Measurements from ENCODE around the gene DTX1. TPM values are rescaled to one million over a fixed set of nuclear protein-coding genes. Genes with fewer than 3 reads are reported as not detected.
A peak's percentile ranks its signal among the peaks of the same experiment; 100 is the strongest.

DTX1 gene
- total RNA-seq (2021; fragmentation: NEBNext Ultra II Directional; extraction: Animal tissue kit (Norgen Biotek cat#: 25700)) (6.9 and 8.6 TPM in 2 replicates), polyA plus RNA-seq (2011; rRNA removed) (4.7 and 7.0 TPM in 2 replicates), polyA minus RNA-seq (2011; rRNA and poly(A)+ RNA removed) (3.0 and 3.6 TPM in 2 replicates)
- polyA plus RNA-seq (2011; cell fraction: cytosol; rRNA removed) = 5.3 TPM
- polyA plus RNA-seq (2011; cell fraction: nucleus; rRNA removed) = 7.4 TPM
- polyA plus RNA-seq (2012, experiment 1 of 2) = 4.1 to 7.7 TPM (median 6.1 TPM) in 4 replicates
- polyA plus RNA-seq (2012, experiment 2 of 2) = 6.5 TPM
- 4.9 TPM for polyA plus RNA-seq (2013, experiment 1 of 2)
- polyA plus RNA-seq (2013, experiment 2 of 2) = 4.6 TPM
- polyA minus RNA-seq (2011; cell fraction: cytosol; rRNA and poly(A)+ RNA removed) = 5.7 TPM
- polyA minus RNA-seq (2011; cell fraction: nucleus; rRNA and poly(A)+ RNA removed) = 3.8 TPM
- long read RNA-seq, experiment 1, partial matches to known transcripts = 5 of 6 reads
- long read RNA-seq, experiment 1, other reads (novel, unspliced or antisense) = 1 of 6 reads
- long read RNA-seq, experiment 2, partial matches to known transcripts = 1 of 2 reads
- long read RNA-seq, experiment 2, other reads (novel, unspliced or antisense) = 1 of 2 reads

GRCh38 chr12:113056631-113057488 lies at the start of gene DTX1:
Gene DTX1, plus strand, starts transcription at chr12:113056730. Its CDS starts 1,463 bp downstream, at chr12:113058193.
- H3K79me1 ChIP-seq (ENCODE audit: low read depth, low read length) = no peaks in the 10 kb centered on the region
- TF ChIP-seq RBBP5 (IDR thresholded peaks at IDR 0.05; ENCODE audit: borderline replicate concordance, low read depth, low read length) (peak; percentile 49; the same call in 1 of the 2 replicates), EGR1 (IDR thresholded peaks at IDR 0.05; ENCODE audit: borderline replicate concordance, low read depth, low read length) (no peak), SP1 (IDR thresholded peaks at IDR 0.05; ENCODE audit: low read depth, low read length) (no peak), KDM4A (IDR thresholded peaks at IDR 0.05; ENCODE audit: low read depth, low read length, severe bottlenecking) (peak; percentile 88), ASH2L (IDR thresholded peaks at IDR 0.05; ENCODE audit: low read length) (no peak), RAD21 (IDR thresholded peaks at IDR 0.05 in 1 of 2, conservative IDR thresholded peaks at IDR 0.05 in 1 of 2; ENCODE audit: low read depth in 2 of 2, low read length in 2 of 2) (0 out of 4 replicates have a peak, but pooled peaks of 1 of the 2 experiments have one; percentile 1), BACH1 (IDR thresholded peaks at IDR 0.05; ENCODE audit: low read length) (peak; percentile 72), TEAD4 (IDR thresholded peaks at IDR 0.05; ENCODE audit: low read depth, low read length) (no peak), CBX5 (IDR thresholded peaks at IDR 0.05; ENCODE audit: low read depth, low read length) (no peak)

More at GRCh38 chr12:113056631-113057488, at the start of gene DTX1:
- Histone ChIP-seq H3K18ac (ENCODE audit: extremely low read depth, low read length) (no peak within 1 kb of the TSS; the same call in 1 of the 2 replicates), H3K9me3 (ENCODE audit: insufficient read depth in 2 of 2, low read depth in 1 of 2, low read length in 1 of 2) (no peaks in the 10 kb centered on the region), H3K23ac (ENCODE audit: insufficient read length) (no peak within 1 kb of the TSS), H3K23me2 (ENCODE audit: low read depth, low read length) (peaks cover 14% of the 10 kb centered on the region; the same call in 1 of the 2 replicates), H2AK5ac (ENCODE audit: low read depth, low read length) (no peak within 1 kb of the TSS), H4K20me1 (replicated peaks in 1 of 2; ENCODE audit: control insufficient read depth in 1 of 2, insufficient read depth in 2 of 2, low read length in 2 of 2) (no peaks in the 10 kb centered on the region), H2BK20ac (ENCODE audit: low read length) (no peak within 1 kb of the TSS), H4K5ac (ENCODE audit: insufficient read length, low read depth, low read length) (no peak within 1 kb of the TSS), H3K4me3 (ENCODE audit: extremely low read depth in 1 of 4, insufficient read depth in 2 of 4, low read depth in 3 of 4, low read length in 4 of 4) (peak within 1 kb of the TSS; percentile 46 to 77 (median 55)), H2BK12ac (ENCODE audit: low read depth, low read length) (no peak within 1 kb of the TSS), H2BK120ac (replicated peaks; ENCODE audit: low read depth, low read length) (no peak within 1 kb of the TSS), H3K27me3 (replicated peaks in 1 of 4; ENCODE audit: control insufficient read depth in 3 of 4, extremely low read depth in 1 of 4, insufficient read depth in 3 of 4, low read length in 3 of 4) (peaks cover 0 to 22% (median 19%) of the 10 kb centered on the region in 4 experiments; a peak in 6 of 7 replicates), H3K27ac (ENCODE audit: low read depth, low read length) (no peak within 1 kb of the TSS), H2AFZ (ENCODE audit: low read length) (no peak within 1 kb of the TSS), H4K8ac (ENCODE audit: extremely low read depth, insufficient read depth, low read length) (peak within 1 kb of the TSS; percentile 51; the same call in 1 of the 2 replicates), H3K4me1 (replicated peaks in 1 of 4; ENCODE audit: control insufficient read depth in 3 of 4, insufficient read depth in 4 of 4, low read length in 3 of 4) (peaks cover 0 to 4% (median 2%) of the 10 kb centered on the region in 4 experiments; a peak in 3 of 7 replicates), H2BK15ac (ENCODE audit: low read length) (no peak within 1 kb of the TSS), H3K79me2 (ENCODE audit: control insufficient read depth in 1 of 2, insufficient read depth in 2 of 2, low read length in 2 of 2) (no peaks in the 10 kb centered on the region), H3K4me2 (ENCODE audit: insufficient read depth in 1 of 2, low read depth in 2 of 2, low read length in 2 of 2) (peak within 1 kb of the TSS; percentile 50 to 76), H3K14ac (ENCODE audit: insufficient read length) (no peak within 1 kb of the TSS), H3K4ac (replicated peaks; ENCODE audit: insufficient read length, low read depth, low read length) (no peak within 1 kb of the TSS), H3K36me3 (ENCODE audit: control insufficient read depth in 2 of 4, insufficient read depth in 4 of 4, low read length in 3 of 4) (no peaks in the 10 kb centered on the region), H3K56ac (replicated peaks; ENCODE audit: insufficient read length, low read depth, low read length) (no peak within 1 kb of the TSS), H4K91ac (replicated peaks; ENCODE audit: insufficient read length, low read length) (no peak within 1 kb of the TSS), H3K9ac (replicated peaks in 1 of 4; ENCODE audit: extremely low read depth in 1 of 4, low read depth in 3 of 4, low read length in 3 of 4) (peak within 1 kb of the TSS in 1 of 4 experiments; percentile 10; a peak in 1 of 7 replicates), H2BK5ac (ENCODE audit: low read depth, low read length) (no peak within 1 kb of the TSS)
- FAIRE-seq (no peak), DNase-seq (ENCODE audit: low read depth in 1 of 2, low spot score in 2 of 2) (no peak)
- CTCF ChIA-PET (ENCODE audit: partially characterized antibody) = interaction anchor here (0.9 to 2.0 kb wide), 5 partner anchors 10 to 42 kb away, joined by 3 to 5 read pairs (median 3); no protein-coding TSS in a partner anchor
- 3% methylated on average over 21 of the region's 94 CpGs; no CpG with 5 or more reads in 1 of the 2 experiments for WGBS, 2 experiments (ENCODE audit: extremely low coverage in 1 of 2, insufficient coverage in 1 of 2, insufficient read length in 1 of 2, insufficient replicate concordance in 2 of 2, low coverage in 1 of 2, low lambda C conversion rate in 2 of 2, missing lambda C conversion rate in 1 of 2)
- POLR2A ChIA-PET (ENCODE audit: partially characterized antibody) = interaction anchor here (1.1 to 1.6 kb wide), 2 partner anchors 8 to 96 kb away, joined by 3 read pairs; no protein-coding TSS in a partner anchor
